ENCODE measurements around the gene KLHL15. TPM values are rescaled to one million over a fixed set of nuclear protein-coding genes. Genes with fewer than 3 reads are reported as not detected.
A peak's percentile ranks its signal among the peaks of the same experiment; 100 is the strongest.

KLHL15 gene, protein sequence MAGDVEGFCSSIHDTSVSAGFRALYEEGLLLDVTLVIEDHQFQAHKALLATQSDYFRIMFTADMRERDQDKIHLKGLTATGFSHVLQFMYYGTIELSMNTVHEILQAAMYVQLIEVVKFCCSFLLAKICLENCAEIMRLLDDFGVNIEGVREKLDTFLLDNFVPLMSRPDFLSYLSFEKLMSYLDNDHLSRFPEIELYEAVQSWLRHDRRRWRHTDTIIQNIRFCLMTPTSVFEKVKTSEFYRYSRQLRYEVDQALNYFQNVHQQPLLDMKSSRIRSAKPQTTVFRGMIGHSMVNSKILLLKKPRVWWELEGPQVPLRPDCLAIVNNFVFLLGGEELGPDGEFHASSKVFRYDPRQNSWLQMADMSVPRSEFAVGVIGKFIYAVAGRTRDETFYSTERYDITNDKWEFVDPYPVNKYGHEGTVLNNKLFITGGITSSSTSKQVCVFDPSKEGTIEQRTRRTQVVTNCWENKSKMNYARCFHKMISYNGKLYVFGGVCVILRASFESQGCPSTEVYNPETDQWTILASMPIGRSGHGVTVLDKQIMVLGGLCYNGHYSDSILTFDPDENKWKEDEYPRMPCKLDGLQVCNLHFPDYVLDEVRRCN
- 8.3 and 8.7 TPM in 2 replicates for total RNA-seq

- no peak for TF ChIP-seq CTCF (IDR thresholded peaks at IDR 0.05; ENCODE audit: extremely low read depth, low read depth, low read length)
These were observed at the start of gene KLHL15 for GRCh38 chrX:24027086-24027485. Gene KLHL15 (minus strand): TSS chrX:24027186. CDS start chrX:24006693, 20,493 bp downstream.

GRCh38 chrX:24069877-24070276 is 42.9 kb upstream of the KLHL15 start:
- no peaks in the 10 kb centered on the region for H3K27me3 ChIP-seq (ENCODE audit: insufficient read depth, low read length)
- H3K27ac ChIP-seq (ENCODE audit: low read depth, low read length) = no peak overlapping the region
- H4K20me1 ChIP-seq (ENCODE audit: insufficient read depth, low read length) = peaks cover 11% of the 10 kb centered on the region
- H3K4me2 ChIP-seq (ENCODE audit: insufficient read depth, low read length) = no peak overlapping the region
- H3K79me2 ChIP-seq (ENCODE audit: insufficient read depth, low read length) = peaks cover 4% of the 10 kb centered on the region
- no peak overlapping the region for H2AFZ ChIP-seq (ENCODE audit: low read length)
- no peak overlapping the region for H3K4me3 ChIP-seq (ENCODE audit: insufficient read depth, low read length)
- no peak for TF ChIP-seq CTCF (IDR thresholded peaks at IDR 0.05; ENCODE audit: extremely low read depth, low read depth, low read length)
- no peak for DNase-seq (ENCODE audit: insufficient read length, low spot score, missing footprints)
- no peaks in the 10 kb centered on the region for H3K9me3 ChIP-seq (ENCODE audit: low read depth, low read length)
- H3K4me1 ChIP-seq (ENCODE audit: insufficient read depth, low read length) = no peaks in the 10 kb centered on the region
- peaks cover 85% of the 10 kb centered on the region for H3K36me3 ChIP-seq (ENCODE audit: insufficient read depth, low read length)

More at GRCh38 chrX:24027086-24027485, at the start of gene KLHL15:
- peak within 1 kb of the TSS; percentile 98 for H3K27ac ChIP-seq (ENCODE audit: low read depth, low read length)
- H3K4me2 ChIP-seq (ENCODE audit: insufficient read depth, low read length) = peak within 1 kb of the TSS; percentile 79
- peak within 1 kb of the TSS; percentile 82 for H3K4me3 ChIP-seq (ENCODE audit: insufficient read depth, low read length)
- H3K27me3 ChIP-seq (ENCODE audit: insufficient read depth, low read length) = no peaks in the 10 kb centered on the region
- no peaks in the 10 kb centered on the region for H3K4me1 ChIP-seq (ENCODE audit: insufficient read depth, low read length)
- no peaks in the 10 kb centered on the region for H3K36me3 ChIP-seq (ENCODE audit: insufficient read depth, low read length)
- no peaks in the 10 kb centered on the region for H3K9me3 ChIP-seq (ENCODE audit: low read depth, low read length)
- peak within 1 kb of the TSS; percentile 51 for H2AFZ ChIP-seq (ENCODE audit: low read length)
- H4K20me1 ChIP-seq (ENCODE audit: insufficient read depth, low read length) = no peaks in the 10 kb centered on the region
- DNase-seq (ENCODE audit: insufficient read length, low spot score, missing footprints) = no peak
- H3K79me2 ChIP-seq (ENCODE audit: insufficient read depth, low read length) = peaks cover 29% of the 10 kb centered on the region

- no peak overlapping the region for H3K4me3 ChIP-seq (ENCODE audit: insufficient read depth, low read length)
These were observed 36.5 kb upstream of the KLHL15 start for GRCh38 chrX:24063488-24063887.

More at GRCh38 chrX:24063488-24063887, 36.5 kb upstream of the KLHL15 start:
- no peak for DNase-seq (ENCODE audit: insufficient read length, low spot score, missing footprints)
- no peaks in the 10 kb centered on the region for H3K27me3 ChIP-seq (ENCODE audit: insufficient read depth, low read length)
- peaks cover 89% of the 10 kb centered on the region for H3K36me3 ChIP-seq (ENCODE audit: insufficient read depth, low read length)
- no peaks in the 10 kb centered on the region for H3K4me1 ChIP-seq (ENCODE audit: insufficient read depth, low read length)
- no peak for TF ChIP-seq CTCF (IDR thresholded peaks at IDR 0.05; ENCODE audit: extremely low read depth, low read depth, low read length)
- H4K20me1 ChIP-seq (ENCODE audit: insufficient read depth, low read length) = peaks cover 23% of the 10 kb centered on the region
- no peaks in the 10 kb centered on the region for H3K9me3 ChIP-seq (ENCODE audit: low read depth, low read length)
- H3K79me2 ChIP-seq (ENCODE audit: insufficient read depth, low read length) = peaks cover 12% of the 10 kb centered on the region
- no peak overlapping the region for H3K27ac ChIP-seq (ENCODE audit: low read depth, low read length)
- H2AFZ ChIP-seq (ENCODE audit: low read length) = no peak overlapping the region
- H3K4me2 ChIP-seq (ENCODE audit: insufficient read depth, low read length) = no peak overlapping the region
